ENCODE data around the gene TXNRD2. TPM values are rescaled to one million over a fixed set of nuclear protein-coding genes. Genes with fewer than 3 reads are reported as not detected.

The TXNRD2 gene
- total and polyA plus RNA-seq, 2 of the 4 experiments (the other 2 are of a cell fraction): 15.6 to 25.7 TPM

GRCh38 chr22:19877626-19878339 lies 63.8 kb downstream of the TXNRD2 start (continued):
- TF ChIP-seq MAFK (IDR thresholded peaks at IDR 0.05; ENCODE audit: low read depth, low read length): no peak

DNA sequence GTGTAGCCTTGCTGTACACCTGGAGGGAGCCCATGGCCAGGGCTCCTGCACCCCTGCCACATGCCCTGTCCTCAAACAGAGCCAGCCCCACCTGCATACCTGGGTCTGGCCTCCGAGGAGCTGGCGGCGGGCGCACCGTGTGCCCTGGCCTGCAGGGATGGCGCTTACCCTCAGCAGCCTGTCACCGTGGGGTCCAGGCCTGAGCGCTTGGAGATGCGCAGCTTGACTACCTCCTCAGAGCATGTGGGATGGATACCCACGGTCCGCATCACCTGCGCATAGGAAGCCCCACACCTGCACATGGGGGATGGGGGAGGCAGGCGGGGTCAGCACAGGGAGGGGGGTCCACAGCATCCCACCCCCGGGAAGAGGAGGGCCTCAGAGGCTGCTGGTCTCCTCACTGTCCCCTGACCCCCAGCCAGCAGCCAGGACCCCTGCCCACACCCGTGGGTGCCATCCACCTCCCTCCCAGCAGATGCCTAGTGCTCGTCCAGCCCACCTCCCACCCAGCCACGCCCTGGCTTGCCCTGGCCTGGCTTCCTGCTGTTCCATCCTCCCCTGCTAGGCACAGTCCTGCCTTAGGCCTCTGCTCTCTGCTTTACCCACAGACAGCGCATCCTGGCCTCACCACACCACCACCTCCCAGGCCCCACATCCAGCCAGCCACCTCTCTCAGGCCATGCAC lies 64.5 kb downstream of the TXNRD2 start:
- dilution Hi-C loops (cut with HindIII; ENCODE audit: low sequenced_read_pairs, unreplicated experiment): no loop called here
- no peaks in the 10 kb centered on the region for H3K9me3 ChIP-seq (ENCODE audit: control insufficient read depth, insufficient read depth, low read length)
- 0 out of 2 replicates have a peak overlapping the region, but pooled peaks have one; percentile 1 for H3K14ac ChIP-seq (replicated peaks; ENCODE audit: low read depth, low read length)
- H2AK5ac ChIP-seq (ENCODE audit: low read depth, low read length): peak overlapping the region; percentile 88
- peaks cover 18 to 37% of the 10 kb centered on the region in 2 experiments for H3K79me1 ChIP-seq (ENCODE audit: low read depth in 1 of 2, low read length in 2 of 2)
- no peaks in the 10 kb centered on the region for H3K27me3 ChIP-seq (ENCODE audit: control insufficient read depth, insufficient read depth, low read length)
- peaks cover 42% of the 10 kb centered on the region for H3K4me1 ChIP-seq (ENCODE audit: control insufficient read depth, insufficient read depth, low read length)
- DNase-seq (no peak), ATAC-seq (ENCODE audit: low read depth) (no peak)
- ChIA-PET CTCF (interaction anchor here (1.0 kb wide), 1 partner anchor 147 kb away, joined by 3 read pairs; no protein-coding TSS in a partner anchor), POLR2A (ENCODE audit: unreplicated experiment) (no interaction called here)
- H3K9ac ChIP-seq (ENCODE audit: low read depth, low read length): no peak overlapping the region
- H4K91ac ChIP-seq (ENCODE audit: insufficient read depth, low read depth, low read length): peak overlapping the region; percentile 96
- H3K4ac ChIP-seq (ENCODE audit: low read depth, low read length): peak overlapping the region; percentile 86
- H2BK15ac ChIP-seq (ENCODE audit: low read depth, low read length): peak overlapping the region; percentile 74; the same call in 2 of the 3 replicates
- TF ChIP-seq RAD21 (IDR thresholded peaks at IDR 0.05; ENCODE audit: low read length): no peak
- TF ChIP-seq ELK1 (IDR thresholded peaks at IDR 0.05; ENCODE audit: borderline replicate concordance, low read depth, low read length): no peak
- TF ChIP-seq MAZ (IDR thresholded peaks at IDR 0.05; ENCODE audit: borderline replicate concordance, low read depth, low read length): no peak
- no peak for TF ChIP-seq CHD1 (IDR thresholded peaks at IDR 0.05; ENCODE audit: low read depth, low read length)
- no peak for TF ChIP-seq RCOR1 (IDR thresholded peaks at IDR 0.05; ENCODE audit: insufficient replicate concordance, low read length)
- no peak for TF ChIP-seq CTCF (conservative IDR thresholded peaks at IDR 0.05; ENCODE audit: low read depth, low read length)
- no peak for TF ChIP-seq NFE2L2 (IDR thresholded peaks at IDR 0.05; ENCODE audit: low read depth, low read length)
- TF ChIP-seq BHLHE40 (IDR thresholded peaks at IDR 0.05; ENCODE audit: low read depth, low read length): no peak
- TF ChIP-seq POLR2A (IDR thresholded peaks at IDR 0.05; ENCODE audit: low read depth, low read length): no peak
- TF ChIP-seq CEBPB (IDR thresholded peaks at IDR 0.05; ENCODE audit: low read depth, low read length): no peak
- TF ChIP-seq RFX5 (IDR thresholded peaks at IDR 0.05; ENCODE audit: low read depth, low read length): no peak
- peaks cover 33% of the 10 kb centered on the region for H3K9me1 ChIP-seq (ENCODE audit: insufficient read depth, low read length)
- H3K4me3 ChIP-seq (ENCODE audit: insufficient read depth, low read depth, low read length): no peak overlapping the region
- peak overlapping the region; percentile 92 for H2BK120ac ChIP-seq (ENCODE audit: low read depth, low read length)
- in situ Hi-C loops (cut with MboI; ENCODE audit: low sequenced_read_pairs): no loop called here
- peaks cover 1% of the 10 kb centered on the region; the same call in 1 of the 2 replicates for H3K36me3 ChIP-seq (ENCODE audit: control insufficient read depth, insufficient read depth, low read length)
- BruUV-seq (replicated peaks): no TSS peak
- no peak overlapping the region for H3K18ac ChIP-seq (ENCODE audit: low read depth, low read length)
- WGBS, 2 experiments (ENCODE audit: extremely low coverage in 2 of 2, insufficient read length in 1 of 2): 98% methylated on average over 10 of the region's 18 CpGs; no CpG with 5 or more reads in 1 of the 2 experiments
- peak overlapping the region; percentile 42 for H2BK5ac ChIP-seq (ENCODE audit: low read depth, low read length, poor library complexity, severe bottlenecking)
- peak overlapping the region; percentile 83 for H2BK20ac ChIP-seq (ENCODE audit: low read depth, low read length)
- H4K8ac ChIP-seq (ENCODE audit: low read depth in 2 of 2, low read length in 2 of 2): peak overlapping the region in 1 of 2 experiments; percentile 49; a peak in 3 of 4 replicates
- H3K56ac ChIP-seq (ENCODE audit: extremely low read depth, insufficient read depth, low read length): no peak overlapping the region
- H3K27ac ChIP-seq (ENCODE audit: insufficient read depth, low read length): no peak overlapping the region; the same call in 1 of the 2 replicates
- no peak overlapping the region for H3K4me2 ChIP-seq (ENCODE audit: low read depth, low read length)
- intact Hi-C loops (cut with micrococcal nuclease): no loop called here
- peak overlapping the region; percentile 5 for H2AFZ ChIP-seq (replicated peaks; ENCODE audit: low read length, poor library complexity)
- peaks cover 4% of the 10 kb centered on the region for H4K20me1 ChIP-seq (ENCODE audit: insufficient read depth, low read length)
- peak overlapping the region; percentile 77 for H2AK9ac ChIP-seq (replicated peaks; ENCODE audit: low read depth, low read length, poor library complexity)
- H4K5ac ChIP-seq (ENCODE audit: low read depth, low read length): no peak overlapping the region
- H3K23ac ChIP-seq (ENCODE audit: low read depth, low read length): no peak overlapping the region

All from IMR-90 (cell line).